ENCODE data around the gene ELF1.

GRCh38 chr13:41019578-41020347, 647 bp upstream of the ELF1 start:
- TF ChIP-seq CTCF (IDR thresholded peaks at IDR 0.05) (no peak), POLR2A (IDR thresholded peaks at IDR 0.05; ENCODE audit: low read depth) (no peak), EP300 (IDR thresholded peaks at IDR 0.05) (no peak), POLR2AphosphoS5 (IDR thresholded peaks at IDR 0.05) (no peak)

Measured in esophagus muscularis mucosa (tissue), 4 donors.